Rectal smooth muscle tissue (tissue), 1 donor: ENCODE data around the gene C19orf38.

Source experiments
- H3K27ac ChIP-seq: one replicate; pipeline ENCODE4 v1.7.0; 2013; ENCODE audit warnings: low read depth, low read length, inconsistent platforms
- H3K27me3 ChIP-seq: one replicate; pipeline ENCODE4 v1.7.0; 2013; ENCODE audit warnings: low read length; ENCODE audit not compliant: control insufficient read depth, insufficient read depth
- H3K36me3 ChIP-seq: one replicate; pipeline ENCODE4 v1.7.0; 2013; ENCODE audit warnings: low read length; ENCODE audit not compliant: control insufficient read depth, insufficient read depth
- H3K4me1 ChIP-seq: one replicate; pipeline ENCODE4 v1.7.0; 2013; ENCODE audit warnings: low read length; ENCODE audit not compliant: control insufficient read depth, insufficient read depth
- H3K4me3 ChIP-seq: one replicate; pipeline ENCODE4 v1.7.0; 2013; ENCODE audit warnings: low read length
- H3K9ac ChIP-seq: one replicate; pipeline ENCODE4 v1.7.0; 2013; ENCODE audit warnings: low read length

The C19orf38 gene

DNA sequence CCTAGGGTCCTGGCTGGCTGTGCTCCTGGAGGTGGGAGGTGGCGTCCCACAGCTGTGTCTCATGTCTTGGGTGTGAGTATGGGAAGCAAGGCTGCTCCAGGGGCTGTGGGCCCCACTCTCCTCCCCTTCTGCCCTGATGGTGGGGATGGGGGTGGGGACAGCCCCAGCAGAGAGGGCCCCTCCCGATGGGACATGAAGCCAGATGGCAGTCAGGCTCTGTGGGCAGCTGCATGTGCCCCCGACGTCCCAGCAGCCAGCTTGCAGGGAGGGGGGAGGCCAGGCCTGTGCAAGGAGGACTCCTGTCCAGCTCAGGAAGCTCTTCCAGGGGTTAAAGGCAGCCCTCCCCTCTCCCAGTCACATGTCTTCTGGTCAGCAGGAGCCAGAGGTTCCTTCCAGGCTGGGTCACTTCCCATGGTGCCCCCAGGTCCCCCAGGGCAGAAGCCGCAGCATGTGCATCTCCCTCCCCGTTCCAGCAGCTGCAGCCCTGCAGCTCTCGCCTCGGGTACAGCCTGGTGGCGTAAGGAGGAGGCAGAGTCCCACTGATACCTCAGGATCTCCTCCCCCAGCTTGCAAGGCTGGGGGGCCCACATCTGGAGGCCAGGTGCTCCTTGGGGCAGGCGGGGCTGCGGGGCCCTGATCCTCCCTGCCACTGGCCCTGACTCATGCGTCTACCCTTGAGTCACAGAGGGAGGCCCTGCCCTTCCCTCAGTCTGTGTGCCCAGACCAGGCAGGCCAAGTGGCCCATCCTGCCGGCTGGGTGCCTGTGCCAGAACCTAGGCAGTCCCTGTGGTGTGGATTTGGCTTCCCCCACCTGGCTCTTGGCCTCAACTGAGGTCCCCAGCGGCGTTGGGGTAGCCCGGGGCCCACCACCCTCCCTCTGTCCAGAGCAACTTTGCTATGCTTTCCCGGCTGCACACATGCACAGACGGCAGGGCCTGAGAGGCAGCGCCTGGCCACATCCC is 67.2 kb downstream of the C19orf38 start:
- Histone ChIP-seq H3K4me1 (no peaks in the 10 kb centered on the region), H3K27ac (no peak overlapping the region), H3K9ac (no peak overlapping the region), H3K36me3 (peaks cover 30% of the 10 kb centered on the region), H3K4me3 (no peak overlapping the region), H3K27me3 (no peaks in the 10 kb centered on the region)

DNA sequence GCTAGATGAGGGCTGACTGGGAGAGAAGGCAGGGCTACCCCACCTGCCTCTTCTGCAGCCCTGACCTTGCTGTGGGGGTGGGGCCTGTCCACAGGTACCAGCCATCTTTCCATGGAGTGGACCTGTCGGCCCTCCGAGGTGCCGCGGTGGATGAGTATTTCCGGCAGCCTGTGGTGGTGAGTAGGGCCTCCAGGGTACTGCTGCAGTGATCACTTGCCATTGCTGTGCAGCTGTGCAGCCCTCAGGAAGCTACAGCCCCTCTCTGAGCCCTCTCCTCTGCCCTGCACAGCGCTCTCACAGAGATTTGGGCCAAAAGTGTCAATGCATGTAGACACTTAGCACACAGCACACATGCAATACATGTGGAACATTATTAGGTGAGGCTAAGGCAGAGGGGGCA is 68.4 kb downstream of the C19orf38 start:
- H3K36me3 ChIP-seq: peaks cover 30% of the 10 kb centered on the region

DNA sequence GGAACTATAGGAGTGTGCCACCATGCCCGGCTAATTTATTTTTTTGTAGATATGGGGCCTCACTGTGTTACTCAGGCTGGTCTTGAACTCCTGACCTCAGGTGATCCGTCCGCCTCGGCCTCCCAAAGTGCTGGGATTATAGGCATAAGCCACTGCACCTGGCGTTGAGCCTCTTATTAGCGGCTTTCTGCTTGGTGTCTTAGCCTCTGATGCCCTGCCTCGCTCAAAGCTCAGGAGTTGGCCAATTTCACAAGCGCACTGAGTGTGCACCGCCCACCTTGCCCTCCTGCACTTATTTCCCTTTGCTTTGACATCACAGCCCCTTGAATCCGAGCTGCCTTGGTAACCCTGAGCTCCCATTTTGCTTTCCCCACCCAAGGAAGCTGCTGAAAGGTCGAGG is 70.1 kb downstream of the C19orf38 start:
- Histone ChIP-seq H3K27ac (no peak overlapping the region), H3K4me1 (no peaks in the 10 kb centered on the region), H3K9ac (no peak overlapping the region), H3K36me3 (peaks cover 29% of the 10 kb centered on the region), H3K27me3 (no peaks in the 10 kb centered on the region), H3K4me3 (no peak overlapping the region)

More for the DNA sequence above, 68.4 kb downstream of the C19orf38 start:
- H3K4me1 ChIP-seq: no peaks in the 10 kb centered on the region
- H3K9ac ChIP-seq: no peak overlapping the region
- H3K27me3 ChIP-seq: no peaks in the 10 kb centered on the region
- no peak overlapping the region for H3K27ac ChIP-seq
- no peak overlapping the region for H3K4me3 ChIP-seq
